Mesendoderm (in vitro differentiated cells): Measurements from ENCODE around the gene IZUMO2.

Experiments
- DNase-seq: peaks from one replicate; pipeline ENCODE4 v3.0.0; 2013
- H2AK5ac ChIP-seq: 2 replicates; pipeline ENCODE4 v1.6.1; 2013; ENCODE audit warnings: low read length, inconsistent platforms
- H2BK120ac ChIP-seq: 2 replicates; pipeline ENCODE4 v1.6.1; 2013; ENCODE audit warnings: low read depth, mild to moderate bottlenecking, low read length, moderate library complexity, mixed read lengths
- H2BK15ac ChIP-seq: replicated peaks from 2 replicates; pipeline ENCODE4 v1.6.1; 2013; ENCODE audit warnings: low read depth, mild to moderate bottlenecking, moderate library complexity
- H2BK5ac ChIP-seq: 2 replicates; pipeline ENCODE4 v1.6.1; 2013; ENCODE audit warnings: low read length, inconsistent platforms
- H3K18ac ChIP-seq: 2 replicates; pipeline ENCODE4 v1.6.1; 2013; ENCODE audit warnings: mild to moderate bottlenecking, low read length, mixed read lengths
- H3K23ac ChIP-seq: one replicate; pipeline ENCODE4 v1.6.1; 2013; ENCODE audit warnings: low read length
- H3K27ac ChIP-seq: 2 replicates; pipeline ENCODE4 v1.5.1; 2013; ENCODE audit warnings: low read depth, mild to moderate bottlenecking, inconsistent platforms, low read length, moderate library complexity
- H3K27me3 ChIP-seq: 2 replicates; pipeline ENCODE4 v1.6.1; 2013; ENCODE audit warnings: low read length, control low read depth, mild to moderate bottlenecking, inconsistent platforms; ENCODE audit not compliant: insufficient read depth, poor library complexity
- H3K36me3 ChIP-seq: 2 replicates; pipeline ENCODE4 v1.6.1; 2013; ENCODE audit warnings: low read length, inconsistent platforms; ENCODE audit not compliant: control insufficient read depth, insufficient read depth
- H3K4ac ChIP-seq: one replicate; pipeline ENCODE4 v1.6.1; 2013; ENCODE audit warnings: low read depth, mild to moderate bottlenecking, low read length, moderate library complexity
- H3K4me1 ChIP-seq: 2 replicates; pipeline ENCODE4 v1.6.1; 2013; ENCODE audit warnings: low read depth, low read length, inconsistent platforms; ENCODE audit not compliant: control insufficient read depth
- H3K4me2 ChIP-seq: 2 replicates; pipeline ENCODE4 v1.6.1; 2013; ENCODE audit warnings: low read length
- H3K4me3 ChIP-seq: 2 replicates; pipeline ENCODE4 v1.5.1; 2013; ENCODE audit warnings: mild to moderate bottlenecking, low read length
- H3K56ac ChIP-seq: one replicate; pipeline ENCODE4 v1.6.1; 2013; ENCODE audit warnings: low read length
- H3K79me1 ChIP-seq: 2 replicates; pipeline ENCODE4 v1.6.1; 2013; ENCODE audit warnings: low read length, inconsistent platforms
- H3K79me2 ChIP-seq: 2 replicates; pipeline ENCODE4 v1.6.1; 2013; ENCODE audit warnings: mild to moderate bottlenecking, low read length; ENCODE audit not compliant: control insufficient read depth, insufficient read depth
- H3K9ac ChIP-seq: 2 replicates; pipeline ENCODE4 v1.6.1; 2013; ENCODE audit warnings: low read length, inconsistent platforms
- H4K5ac ChIP-seq: one replicate; pipeline ENCODE4 v1.6.1; 2013; ENCODE audit warnings: low read length
- H4K8ac ChIP-seq: one replicate; pipeline ENCODE4 v1.6.1; 2013; ENCODE audit warnings: low read depth, mild to moderate bottlenecking, control low read depth, low read length, moderate library complexity
- WGBS: extraction: QIAGEN DNeasy Blood & Tissue Kit; methylation state at CpG from one replicate; pipeline ENCODE4 v1.1.7; 2013; ENCODE audit warnings: low lambda C conversion rate, missing lambda C conversion rate; ENCODE audit not compliant: insufficient coverage; ENCODE audit errors: extremely low coverage; 5-methylcytosine and 5-hydroxymethylcytosine counted together

Gene IZUMO2

DNA sequence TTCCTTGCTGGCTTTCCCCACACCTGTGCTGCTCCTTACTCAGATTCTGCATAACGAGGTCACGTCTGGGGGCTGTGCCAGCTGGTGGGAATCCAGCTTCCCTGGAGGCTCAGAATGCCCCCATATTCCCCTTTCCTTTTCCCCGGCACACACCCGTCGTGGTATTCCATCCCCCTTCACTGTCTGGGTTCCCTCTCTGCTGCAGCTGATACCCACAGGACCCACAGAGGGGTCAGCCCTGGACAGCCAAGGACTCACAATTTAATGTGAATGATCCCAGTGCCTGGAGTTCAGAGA, 36.1 kb upstream of the IZUMO2 start:
- H2BK5ac ChIP-seq: no peak overlapping the region
- H3K9ac ChIP-seq: no peak overlapping the region
- no peak overlapping the region for H3K56ac ChIP-seq
- no peak overlapping the region for H3K4me2 ChIP-seq
- no peak overlapping the region for H3K23ac ChIP-seq
- no peak overlapping the region for H3K18ac ChIP-seq
- H3K79me1 ChIP-seq: no peaks in the 10 kb centered on the region
- H3K27ac ChIP-seq: no peak overlapping the region
- no peaks in the 10 kb centered on the region for H3K36me3 ChIP-seq
- no peaks in the 10 kb centered on the region for H3K79me2 ChIP-seq
- H4K5ac ChIP-seq: no peak overlapping the region
- no peak overlapping the region for H4K8ac ChIP-seq
- DNase-seq: no peak
- WGBS: no CpG with 5 or more reads among the region's 5 CpGs
- no peaks in the 10 kb centered on the region for H3K27me3 ChIP-seq
- no peaks in the 10 kb centered on the region for H3K4me1 ChIP-seq
- no peak overlapping the region for H2BK120ac ChIP-seq
- no peak overlapping the region for H2BK15ac ChIP-seq
- no peak overlapping the region for H3K4me3 ChIP-seq
- H3K4ac ChIP-seq: no peak overlapping the region
- no peak overlapping the region for H2AK5ac ChIP-seq

DNA sequence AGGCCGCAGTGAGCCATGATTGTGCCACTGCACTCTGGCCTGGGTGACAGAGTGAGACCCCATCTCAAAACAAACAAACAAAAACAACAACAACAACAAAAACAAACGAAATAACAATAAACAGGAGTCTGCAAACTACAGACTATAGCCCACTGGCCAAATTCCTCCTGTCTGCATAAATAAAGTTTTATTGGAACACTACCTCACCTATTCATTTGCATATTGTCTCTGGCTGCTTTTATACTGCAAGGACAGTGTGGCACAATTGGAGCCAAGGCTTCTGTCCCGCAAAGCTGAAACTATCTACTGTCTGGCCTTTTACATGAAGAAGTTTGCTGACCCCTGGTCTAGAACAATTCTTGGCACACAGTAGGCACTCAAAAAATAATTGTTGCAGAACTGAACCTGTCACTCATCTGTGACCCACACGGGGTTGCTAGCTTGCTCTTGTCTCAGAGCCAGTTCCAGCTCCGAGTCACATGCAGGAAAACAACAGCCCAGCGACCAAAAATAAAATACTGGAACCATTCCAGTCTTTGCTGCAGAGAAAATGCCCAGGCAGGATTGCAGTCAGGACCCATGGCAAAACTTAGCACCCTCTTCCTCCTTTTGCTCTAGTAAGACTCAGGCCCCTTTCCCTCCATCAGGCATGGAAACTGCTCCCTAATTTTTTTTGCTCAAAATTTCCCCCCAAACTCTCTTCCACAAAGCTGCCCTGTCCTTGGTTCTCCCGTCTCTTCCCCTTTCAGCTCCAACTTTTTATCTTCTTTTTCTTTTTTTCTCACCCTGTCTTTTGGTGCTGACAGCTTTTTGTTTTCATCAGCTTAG, 35.6 kb upstream of the IZUMO2 start:
- Histone ChIP-seq H3K23ac (no peak overlapping the region), H3K27me3 (no peaks in the 10 kb centered on the region), H3K9ac (no peak overlapping the region), H2BK15ac (no peak overlapping the region), H3K4me3 (no peak overlapping the region), H3K36me3 (no peaks in the 10 kb centered on the region), H2AK5ac (no peak overlapping the region), H3K4ac (no peak overlapping the region), H3K4me1 (no peaks in the 10 kb centered on the region), H4K5ac (no peak overlapping the region), H3K4me2 (no peak overlapping the region), H2BK120ac (no peak overlapping the region), H3K56ac (no peak overlapping the region), H3K18ac (no peak overlapping the region), H3K27ac (no peak overlapping the region), H4K8ac (no peak overlapping the region), H3K79me2 (no peaks in the 10 kb centered on the region), H3K79me1 (no peaks in the 10 kb centered on the region), H2BK5ac (no peak overlapping the region)
- DNase-seq: no peak
- no CpG with 5 or more reads among the region's 7 CpGs for WGBS

DNA sequence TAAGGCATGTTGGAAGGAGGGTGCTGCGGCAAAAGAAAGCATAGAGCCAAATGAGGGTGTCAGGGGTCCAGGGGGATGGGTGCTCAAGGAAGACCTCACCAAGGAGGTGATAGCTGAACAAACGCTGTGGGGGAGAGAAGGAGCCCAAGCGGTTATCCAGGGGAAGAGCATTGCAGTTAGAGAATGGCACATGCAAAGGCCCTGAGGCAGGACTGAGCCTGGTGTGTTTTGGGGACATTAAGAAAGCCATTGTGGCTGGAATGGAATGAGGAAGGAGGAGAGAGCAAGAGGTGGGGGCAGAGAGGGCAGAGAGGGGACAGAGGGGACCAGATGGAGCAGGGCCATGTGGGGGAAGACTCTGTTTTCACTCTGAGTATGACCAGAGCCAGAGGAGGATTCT, 34.3 kb upstream of the IZUMO2 start:
- Histone ChIP-seq H3K56ac (no peak overlapping the region), H2BK120ac (no peak overlapping the region), H2BK15ac (no peak overlapping the region), H3K9ac (no peak overlapping the region), H2BK5ac (no peak overlapping the region), H3K79me1 (no peaks in the 10 kb centered on the region), H3K4me1 (no peaks in the 10 kb centered on the region), H3K18ac (no peak overlapping the region), H3K79me2 (no peaks in the 10 kb centered on the region), H3K4me3 (no peak overlapping the region), H3K27ac (no peak overlapping the region), H3K23ac (no peak overlapping the region), H3K36me3 (no peaks in the 10 kb centered on the region), H2AK5ac (no peak overlapping the region), H3K4ac (no peak overlapping the region), H3K27me3 (no peaks in the 10 kb centered on the region), H4K5ac (no peak overlapping the region), H3K4me2 (no peak overlapping the region), H4K8ac (no peak overlapping the region)
- no CpG with 5 or more reads among the region's 3 CpGs for WGBS
- no peak for DNase-seq

DNA sequence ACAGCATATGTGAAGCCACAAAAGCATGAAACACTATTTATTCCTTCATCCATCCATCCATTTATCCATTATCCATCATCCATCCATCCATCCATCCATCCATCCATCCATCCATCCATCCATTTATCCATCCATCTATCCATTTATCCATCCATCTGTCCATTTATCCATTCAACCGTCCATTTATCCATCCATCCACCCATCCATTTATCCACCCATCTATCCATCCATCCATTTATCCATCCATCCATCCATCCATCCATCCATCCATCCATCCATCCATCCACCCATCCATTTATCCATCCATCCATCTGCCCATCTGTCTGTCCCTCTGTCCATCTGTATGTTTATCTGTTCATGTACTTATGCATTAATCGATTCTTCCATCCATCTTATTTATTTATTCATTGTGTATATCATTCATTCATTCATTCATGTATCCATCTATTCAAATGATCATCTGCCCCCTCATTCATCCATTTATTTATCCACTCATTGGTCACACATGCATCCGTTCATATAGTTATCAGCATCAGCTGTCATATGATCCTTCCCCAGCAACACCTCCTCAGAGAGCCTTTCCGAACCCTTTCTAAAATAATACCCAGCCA, 33.3 kb upstream of the IZUMO2 start:
- Histone ChIP-seq H3K27ac (no peak overlapping the region), H4K5ac (no peak overlapping the region), H3K4me3 (no peak overlapping the region), H3K4me1 (no peaks in the 10 kb centered on the region), H3K79me1 (no peaks in the 10 kb centered on the region), H3K18ac (no peak overlapping the region), H2BK15ac (no peak overlapping the region), H3K36me3 (no peaks in the 10 kb centered on the region), H2BK120ac (no peak overlapping the region), H3K23ac (no peak overlapping the region), H2BK5ac (no peak overlapping the region), H3K4ac (no peak overlapping the region), H3K56ac (no peak overlapping the region), H4K8ac (no peak overlapping the region), H3K9ac (no peak overlapping the region), H2AK5ac (no peak overlapping the region), H3K79me2 (no peaks in the 10 kb centered on the region), H3K4me2 (no peak overlapping the region), H3K27me3 (no peaks in the 10 kb centered on the region)
- no CpG with 5 or more reads among the region's 4 CpGs for WGBS
- no peak for DNase-seq

DNA sequence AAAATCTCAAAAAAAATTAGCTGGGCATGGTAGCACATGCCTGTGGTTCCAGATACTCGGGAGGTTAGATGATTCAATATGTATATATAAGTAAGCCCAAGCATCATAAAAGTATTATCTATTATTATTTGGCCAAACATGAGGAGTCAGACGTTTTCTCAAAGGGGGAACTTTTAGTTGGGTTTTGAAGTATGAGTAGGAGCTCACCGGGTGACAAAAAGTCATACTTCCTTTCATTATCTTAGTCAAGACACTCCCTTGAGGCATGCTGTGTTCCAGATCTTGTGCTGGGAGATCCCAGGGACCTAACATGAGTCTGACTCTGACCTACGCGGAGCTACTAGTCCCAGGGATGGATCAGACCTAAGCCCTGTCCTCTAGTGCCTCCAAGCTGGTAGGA, 32.1 kb upstream of the IZUMO2 start:
- Histone ChIP-seq H3K27me3 (no peaks in the 10 kb centered on the region), H3K4me1 (no peaks in the 10 kb centered on the region), H2AK5ac (no peak overlapping the region), H3K27ac (no peak overlapping the region), H3K4me2 (no peak overlapping the region), H3K4ac (no peak overlapping the region), H3K79me2 (no peaks in the 10 kb centered on the region), H2BK5ac (no peak overlapping the region), H2BK15ac (no peak overlapping the region), H4K8ac (no peak overlapping the region), H4K5ac (no peak overlapping the region), H2BK120ac (no peak overlapping the region), H3K23ac (no peak overlapping the region), H3K9ac (no peak overlapping the region), H3K18ac (no peak overlapping the region), H3K79me1 (no peaks in the 10 kb centered on the region), H3K56ac (no peak overlapping the region), H3K4me3 (no peak overlapping the region), H3K36me3 (no peaks in the 10 kb centered on the region)
- WGBS: no CpG with 5 or more reads among the region's 5 CpGs
- DNase-seq: no peak
